Daoy (cell line): Measurements from ENCODE around the gene NCKAP1. TPM values are rescaled to one million over a fixed set of nuclear protein-coding genes. Genes with fewer than 3 reads are reported as not detected.
"Not testable (repeated sequence)": the region's sequence is repeated elsewhere in the genome, so short reads cannot be mapped to it uniquely, and the experiment has no call there.

Experiments
- DNase-seq: peaks from one replicate; pipeline ENCODE4 v3.0.0-alpha.2; 2015; ENCODE audit warnings: low read depth
- total RNA-seq: library from RNA; depleted of rRNA; stranded (reverse); fragments of >200 nt; shearing (Covaris generic); gene quantifications from 2 replicates; pipeline ENCODE4 v1.2.3, GENCODE V29; 2014

The NCKAP1 gene
- total RNA-seq, 1 experiment from 2014 or later, result 76.1 TPM

DNA sequence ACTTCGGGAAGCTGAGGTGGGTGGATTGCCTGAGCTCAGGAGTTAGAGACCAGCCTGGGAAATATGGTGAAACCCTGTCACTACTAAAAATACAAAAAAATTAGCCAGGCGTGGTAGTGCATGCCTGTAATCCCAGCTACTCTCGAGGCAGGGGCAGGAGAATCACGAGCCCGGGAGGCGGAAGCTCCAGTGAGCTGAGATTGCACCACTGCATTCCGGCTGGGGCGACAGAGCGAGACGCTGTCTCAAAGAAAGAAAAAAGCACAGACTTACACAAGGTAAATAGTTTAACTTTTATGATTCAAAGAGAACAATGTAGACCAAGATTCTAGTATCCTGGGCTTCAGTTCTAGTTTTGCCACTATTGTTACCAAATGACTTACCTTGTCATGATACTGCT, 37.4 kb downstream of the NCKAP1 start:
- no peak for DNase-seq

DNA sequence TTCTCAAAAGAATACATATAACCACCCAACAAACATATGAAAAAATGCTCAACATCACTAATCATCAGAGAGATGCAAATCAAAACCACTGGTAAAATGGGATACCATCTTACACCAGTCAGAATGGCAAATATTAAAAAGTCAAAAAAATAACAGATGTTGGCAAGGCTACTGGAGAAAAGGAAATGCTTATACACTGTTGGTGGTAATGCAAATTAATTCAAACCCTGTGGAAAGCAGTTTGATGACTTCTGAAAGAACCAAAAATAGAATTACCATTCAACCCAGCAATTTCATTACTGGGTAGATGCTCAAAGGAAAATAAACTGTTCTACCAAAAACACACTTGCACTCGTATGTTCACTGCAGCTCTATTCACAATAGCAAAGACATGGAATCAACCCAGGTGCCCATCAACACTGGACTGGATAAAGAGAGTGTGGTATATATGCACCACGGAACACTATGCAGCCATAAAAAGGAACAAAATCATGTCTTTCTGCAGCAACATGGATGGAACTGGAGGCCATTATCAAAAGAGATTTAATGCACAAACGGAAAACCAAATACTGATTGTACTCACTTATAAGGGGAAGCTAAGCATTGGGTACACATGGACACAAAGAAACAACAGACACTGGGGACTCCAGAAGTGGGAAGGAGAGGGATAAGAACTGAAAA, 38.8 kb downstream of the NCKAP1 start:
- DNase-seq, result no peak

DNA sequence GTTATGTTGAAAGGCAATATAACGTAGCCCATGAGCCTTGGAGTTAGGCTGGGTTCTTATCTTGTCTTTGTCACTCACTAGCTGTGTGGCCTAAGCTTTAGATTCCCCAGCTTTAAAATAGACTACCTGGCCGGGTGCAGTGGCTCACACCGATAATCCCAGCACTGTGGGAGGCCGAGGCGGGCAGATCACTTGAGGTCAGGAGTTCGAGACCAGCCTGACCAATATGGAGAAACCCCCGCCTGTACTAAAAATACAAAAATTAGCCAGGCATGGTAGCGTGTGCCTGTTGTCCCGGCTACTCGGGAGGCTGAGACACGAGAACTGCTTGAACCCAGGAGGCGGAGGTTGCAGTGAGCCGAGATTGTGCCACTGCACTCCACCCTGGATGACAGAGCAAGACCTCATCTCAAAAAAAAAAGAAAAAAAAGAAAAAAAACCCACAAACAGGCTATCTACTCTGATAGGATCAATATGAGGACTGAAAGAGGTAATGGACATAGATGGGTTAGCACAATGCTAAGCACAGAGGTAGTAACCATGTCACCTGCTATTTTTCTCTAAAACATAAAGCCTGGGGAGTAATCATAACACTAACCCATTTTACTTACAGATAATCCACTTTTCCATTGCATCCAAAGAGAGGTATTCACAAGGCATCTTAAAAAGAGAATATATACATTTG, 43.9 kb downstream of the NCKAP1 start:
- DNase-seq, result no peak

DNA sequence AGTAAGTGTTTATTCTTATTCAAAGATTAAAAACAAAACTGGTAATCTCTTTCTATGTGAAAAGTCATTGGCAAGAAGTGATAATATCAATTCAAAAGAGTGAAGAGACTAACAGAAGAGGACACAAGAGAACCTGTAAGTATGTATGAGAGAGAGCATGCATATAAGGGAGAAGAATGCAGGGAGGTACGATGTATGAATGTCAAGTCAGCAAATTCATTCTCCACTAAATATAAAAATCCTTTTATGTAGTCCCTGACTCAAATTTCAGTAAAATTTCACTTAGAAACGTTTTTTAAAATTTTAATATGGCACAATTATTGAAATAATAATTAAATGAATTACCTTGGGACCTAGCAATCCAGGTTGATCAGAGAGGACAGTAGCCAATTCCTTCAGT, 55.3 kb downstream of the NCKAP1 start:
- DNase-seq, result no peak

DNA sequence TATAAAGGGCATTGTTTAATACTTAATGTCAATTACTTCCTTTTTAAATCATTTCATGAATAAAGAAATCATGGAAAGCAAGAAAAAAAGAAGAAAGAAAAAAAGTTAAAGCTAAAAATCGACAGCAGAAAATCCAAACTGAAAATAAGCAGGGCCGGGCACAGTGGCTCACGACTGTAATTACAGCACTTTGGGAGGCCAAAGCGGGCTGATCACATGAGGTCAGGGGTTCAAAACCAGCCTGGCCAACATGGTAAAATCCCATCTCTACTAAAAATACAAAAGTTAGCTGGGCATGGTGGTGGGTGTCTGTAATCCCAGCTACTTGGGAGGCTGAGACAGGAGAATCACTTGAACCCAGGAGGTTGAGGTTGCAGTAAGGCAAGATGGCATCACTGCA, 56.8 kb downstream of the NCKAP1 start:
- DNase-seq, result not testable (repeated sequence)

DNA sequence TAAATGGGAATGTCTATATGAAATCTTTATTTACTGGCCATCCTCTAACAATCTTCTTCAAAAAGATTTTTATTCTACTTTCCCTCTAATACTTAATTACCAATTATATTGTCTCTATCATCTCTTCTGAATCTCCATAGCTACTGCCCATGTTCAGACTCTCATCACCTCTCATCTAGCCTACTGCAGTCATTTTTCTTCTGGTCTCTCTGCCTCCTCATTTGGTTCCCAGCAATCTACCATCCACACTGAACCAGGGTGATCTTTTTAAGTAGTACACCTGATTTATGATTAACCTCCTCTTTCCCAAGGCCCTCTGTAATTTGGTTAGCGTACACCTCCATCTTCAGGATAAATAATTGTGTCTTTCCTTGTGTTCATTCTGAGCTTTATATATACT, 57.6 kb downstream of the NCKAP1 start:
- no peak for DNase-seq

DNA sequence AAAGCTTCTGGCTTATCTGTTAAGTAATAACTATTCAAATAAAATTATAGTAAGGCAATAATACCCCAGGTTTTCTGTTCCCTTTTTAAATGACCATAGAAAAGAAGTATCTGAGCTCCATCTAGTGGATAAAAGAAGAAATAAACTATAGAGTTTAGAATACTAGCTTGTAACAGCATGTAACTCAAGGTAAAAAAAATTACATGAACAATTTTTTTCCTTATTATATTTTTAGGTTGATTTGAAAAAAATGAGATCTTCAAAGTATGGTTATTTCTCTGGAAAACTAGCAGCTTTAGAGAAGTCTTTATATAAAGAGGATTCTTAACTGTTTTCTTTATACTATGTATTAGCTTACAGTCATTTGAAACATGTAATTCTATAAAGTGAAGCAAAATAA, 58.1 kb downstream of the NCKAP1 start:
- no peak for DNase-seq

DNA sequence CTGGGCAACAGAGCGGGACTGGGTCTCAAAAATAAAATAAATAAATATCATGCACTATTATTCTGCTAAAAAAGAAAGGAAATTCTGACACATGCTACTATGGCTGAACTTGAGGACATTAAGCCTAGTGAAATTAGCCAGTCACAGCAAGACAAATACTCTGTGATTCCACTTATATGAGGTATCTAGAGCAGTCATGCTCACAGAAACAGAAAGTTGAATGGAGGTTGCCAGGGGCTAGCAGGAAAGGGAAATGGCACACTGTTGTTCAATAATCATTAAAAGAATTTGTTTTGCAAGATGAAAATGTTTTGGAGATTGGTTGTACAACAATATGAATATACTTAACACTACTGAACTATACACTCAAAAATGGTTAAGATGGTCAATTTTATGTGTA, 60.8 kb downstream of the NCKAP1 start:
- no peak for DNase-seq

DNA sequence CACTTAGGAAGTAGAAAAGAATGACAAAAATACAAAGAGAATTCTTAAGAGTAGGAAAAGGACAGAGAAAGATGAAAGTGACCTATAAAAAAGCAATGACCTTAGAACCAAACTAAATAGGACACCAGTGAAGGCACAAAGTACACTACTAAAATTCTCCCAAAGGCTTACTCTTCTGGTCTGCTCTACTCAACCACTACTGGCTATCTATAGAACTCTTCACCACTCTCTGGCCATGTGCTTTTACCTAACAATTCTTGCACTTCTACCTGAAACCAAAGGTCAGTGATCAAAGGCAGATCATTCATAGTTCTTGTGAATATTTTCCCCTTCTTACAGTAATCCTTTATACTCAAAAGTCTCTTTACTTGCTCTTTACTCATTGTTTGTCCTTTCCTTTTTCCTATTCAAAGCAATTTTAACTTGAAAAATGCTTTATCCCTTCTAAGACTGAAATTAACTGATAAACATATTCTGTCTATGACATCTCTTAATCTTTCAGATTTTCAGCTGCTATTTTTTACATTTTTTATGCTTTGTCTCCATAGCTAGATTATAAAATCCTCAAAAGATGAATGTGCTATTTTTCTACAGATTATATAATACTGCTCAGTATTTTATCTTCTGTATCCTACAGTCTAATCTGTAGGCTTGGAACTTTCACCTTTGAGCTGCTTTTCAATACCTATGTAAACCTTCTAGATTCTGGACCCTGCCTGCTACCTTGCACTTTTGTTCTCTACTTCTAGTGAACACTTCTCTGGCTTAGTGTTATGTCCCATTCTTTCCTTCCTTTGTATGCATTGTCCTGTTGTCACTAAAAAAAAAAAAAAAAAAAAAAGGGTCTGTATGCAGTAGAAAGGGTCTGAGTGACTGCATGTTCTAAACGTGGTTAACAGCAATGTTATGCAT, 64.6 kb downstream of the NCKAP1 start:
- DNase-seq, result no peak

DNA sequence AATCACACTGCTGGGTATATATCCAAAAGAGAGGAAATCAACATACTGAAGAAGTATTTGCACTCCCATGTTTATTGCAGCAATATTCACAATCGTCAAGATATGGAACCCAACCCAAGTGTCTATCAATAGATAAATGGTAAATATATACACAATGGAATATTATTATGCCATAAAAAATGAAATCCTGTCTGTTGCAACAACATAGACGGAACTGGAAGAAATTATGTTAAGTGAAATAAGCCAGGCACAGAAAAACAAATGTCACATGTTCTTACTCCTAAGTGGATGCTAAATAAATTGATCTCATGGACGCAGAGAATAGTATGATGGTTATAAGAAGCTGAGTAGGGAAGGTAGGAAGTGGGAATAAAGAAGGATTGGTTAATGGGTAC, 65.7 kb downstream of the NCKAP1 start:
- DNase-seq, result no peak

DNA sequence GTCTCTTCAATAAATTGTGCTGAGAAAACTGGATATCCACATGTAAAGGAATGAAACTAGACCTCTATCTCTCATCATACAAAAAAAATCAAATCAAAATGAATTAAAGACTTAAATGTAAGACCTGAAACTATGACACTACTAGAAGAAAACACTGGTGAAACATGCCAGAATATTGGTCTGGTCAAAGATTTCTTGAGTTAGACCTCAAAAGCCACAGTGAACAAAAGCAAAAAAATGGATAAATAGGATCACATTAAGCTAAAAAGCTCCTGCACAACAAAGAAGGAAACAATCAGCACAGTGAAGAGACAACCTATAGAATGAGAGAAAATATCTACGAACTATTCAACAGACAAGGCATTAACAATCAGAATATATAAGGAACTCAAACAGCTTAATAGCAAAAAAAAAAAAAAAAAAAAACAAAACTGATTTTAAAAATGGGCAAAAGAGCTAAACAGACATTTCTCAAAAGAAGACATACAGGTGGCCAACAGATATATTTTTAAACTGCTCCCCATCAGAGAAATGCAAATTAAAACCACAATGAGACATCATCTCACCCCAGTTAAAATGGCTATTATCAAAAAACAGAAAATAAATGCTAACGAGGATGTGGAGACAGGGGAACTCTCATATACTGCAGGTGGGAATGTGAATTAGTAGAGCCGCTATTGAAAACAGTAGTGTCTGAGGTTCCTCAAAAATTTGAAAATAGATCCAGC, 66.3 kb downstream of the NCKAP1 start:
- DNase-seq, result no peak

DNA sequence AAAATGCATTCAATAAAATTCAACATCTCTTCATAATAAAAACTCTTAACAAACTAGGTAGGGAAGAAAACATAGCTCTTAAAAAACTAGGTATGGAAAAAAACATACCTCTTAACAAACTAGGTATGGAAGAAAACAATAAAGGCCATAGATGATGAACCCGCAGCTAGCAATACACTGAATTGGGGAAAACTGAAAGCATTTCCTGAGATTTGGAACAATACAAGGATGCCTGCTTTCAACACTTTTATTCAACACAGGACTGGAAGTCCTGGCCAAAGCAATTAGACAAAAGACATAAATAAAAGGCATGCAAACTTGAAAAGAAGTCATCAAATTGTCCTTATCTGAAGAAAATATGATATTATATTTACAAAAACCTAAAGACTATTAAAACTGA, 67.8 kb downstream of the NCKAP1 start:
- DNase-seq, result no peak

DNA sequence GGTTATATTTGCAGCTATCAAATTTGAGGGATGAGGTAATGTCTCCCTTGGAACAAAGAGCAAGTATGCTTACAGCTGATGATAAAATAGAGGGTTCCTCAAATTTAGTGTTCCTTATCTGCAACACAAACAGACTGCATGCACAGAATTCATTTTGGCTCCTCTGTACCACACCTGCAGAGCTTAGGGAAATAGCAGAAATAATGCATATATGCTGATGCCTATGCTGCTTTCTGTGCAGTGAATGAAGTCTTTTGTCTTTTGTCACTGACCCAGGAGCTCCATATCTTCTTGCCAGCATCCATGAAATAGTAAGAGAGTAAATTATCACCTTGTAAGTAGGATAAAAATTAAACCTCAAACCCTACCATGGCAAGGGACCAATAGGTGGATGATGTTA, 69.8 kb downstream of the NCKAP1 start:
- DNase-seq, result no peak

DNA sequence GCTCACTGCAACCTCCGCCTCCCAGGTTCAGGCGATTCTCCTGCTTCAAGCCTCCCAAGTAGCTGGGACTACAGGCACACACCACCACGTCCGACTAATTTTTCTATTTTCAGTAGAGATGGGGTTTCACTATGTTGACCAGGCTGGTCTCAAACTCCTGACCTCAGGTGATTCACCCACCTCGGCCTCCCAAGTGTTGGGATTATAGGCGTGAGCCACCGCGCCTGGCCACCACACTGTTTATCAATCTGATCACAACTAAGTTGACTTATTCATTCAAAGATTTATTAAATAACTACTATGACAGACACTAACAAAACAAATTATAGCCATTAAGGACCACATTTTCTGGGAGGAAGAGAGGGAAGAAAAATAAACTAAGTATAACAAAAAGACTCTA, 71.9 kb downstream of the NCKAP1 start:
- DNase-seq, result not testable (repeated sequence)

DNA sequence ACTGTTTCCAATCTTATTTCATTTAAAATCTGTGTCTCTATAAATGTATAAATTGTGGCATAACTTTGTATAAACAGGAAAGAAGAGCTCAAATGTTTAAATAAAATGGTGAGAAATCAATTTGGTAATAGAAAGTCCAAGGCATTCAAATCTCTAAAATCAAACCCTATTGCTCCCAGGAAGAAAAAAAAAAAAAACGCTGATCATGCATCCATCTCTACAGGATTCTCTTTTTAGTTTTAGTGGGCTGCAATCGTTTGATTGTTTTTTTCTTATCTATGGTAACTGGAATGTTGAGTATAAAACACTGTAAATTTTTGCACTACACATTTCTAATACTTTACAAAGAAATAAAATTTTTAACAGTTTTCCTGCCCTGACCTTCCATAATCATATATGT, 75.6 kb downstream of the NCKAP1 start:
- no peak for DNase-seq

DNA sequence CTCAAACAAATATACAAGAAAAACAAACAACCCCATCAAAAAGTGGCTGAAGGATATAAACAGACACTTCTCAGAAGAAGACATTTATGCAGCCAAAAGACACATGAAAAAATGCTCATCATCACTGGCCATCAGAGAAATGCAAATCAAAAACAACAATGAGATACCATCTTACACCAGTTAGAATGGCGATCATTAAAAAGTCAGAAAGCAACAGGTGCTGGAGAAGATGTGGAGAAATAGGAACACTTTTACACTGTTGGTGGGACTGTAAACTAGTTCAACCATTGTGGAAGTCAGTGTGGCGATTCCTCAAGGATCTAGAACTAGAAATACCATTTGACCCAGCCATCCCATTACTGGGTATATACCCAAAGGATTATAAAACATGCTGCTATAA, 77.4 kb downstream of the NCKAP1 start:
- DNase-seq, result not testable (repeated sequence)

DNA sequence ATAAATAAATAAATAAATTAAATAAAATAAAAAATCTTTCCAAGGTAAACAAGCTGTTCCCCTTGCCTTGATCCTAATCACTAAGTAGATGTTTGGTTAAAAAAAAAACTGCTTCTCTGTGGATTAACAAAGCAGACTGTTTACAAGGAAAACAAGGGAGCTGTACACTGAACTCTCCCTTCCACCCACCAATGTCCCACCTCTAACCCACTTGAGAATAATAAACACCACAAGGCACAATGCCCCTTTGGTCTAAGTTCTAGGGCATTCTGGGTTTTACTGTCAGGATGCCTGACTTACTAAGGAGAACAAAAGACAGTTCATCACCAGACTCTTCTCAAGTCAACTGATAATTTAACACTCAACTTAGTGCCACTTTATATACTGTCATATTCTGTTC, 83.5 kb downstream of the NCKAP1 start:
- DNase-seq, result no peak

DNA sequence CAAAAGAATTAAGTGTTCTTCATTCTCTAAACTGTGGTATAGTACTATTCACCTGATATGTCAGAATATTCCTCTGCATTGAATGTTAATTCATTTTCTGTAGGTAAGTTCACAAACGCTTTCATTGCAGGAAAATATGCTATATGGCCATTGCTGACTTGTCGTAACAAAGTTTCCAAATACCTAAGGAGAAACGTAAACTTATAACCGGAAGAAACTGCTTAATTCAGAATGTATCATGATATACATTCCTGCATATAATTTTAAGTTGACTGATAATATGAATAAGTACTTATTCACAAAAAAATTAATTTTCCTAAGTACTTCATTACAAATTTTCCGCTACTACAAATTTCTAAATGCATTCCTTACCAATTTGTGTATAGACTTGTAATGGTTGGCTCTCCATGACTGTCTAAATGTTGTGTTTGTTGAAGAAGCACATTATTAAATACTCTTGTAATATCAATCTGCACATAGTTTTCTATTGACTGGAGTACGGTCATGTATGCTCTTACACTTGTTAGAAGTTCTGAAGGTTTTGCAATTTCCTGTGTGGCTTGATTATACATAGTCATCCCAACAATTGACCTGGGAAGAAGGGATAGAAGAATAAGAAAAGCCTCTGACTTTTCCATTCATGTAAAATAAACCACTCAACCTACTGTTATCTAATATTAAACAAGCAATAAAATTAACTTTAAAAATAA, 85.4 kb downstream of the NCKAP1 start:
- peak; percentile 3 for DNase-seq

DNA sequence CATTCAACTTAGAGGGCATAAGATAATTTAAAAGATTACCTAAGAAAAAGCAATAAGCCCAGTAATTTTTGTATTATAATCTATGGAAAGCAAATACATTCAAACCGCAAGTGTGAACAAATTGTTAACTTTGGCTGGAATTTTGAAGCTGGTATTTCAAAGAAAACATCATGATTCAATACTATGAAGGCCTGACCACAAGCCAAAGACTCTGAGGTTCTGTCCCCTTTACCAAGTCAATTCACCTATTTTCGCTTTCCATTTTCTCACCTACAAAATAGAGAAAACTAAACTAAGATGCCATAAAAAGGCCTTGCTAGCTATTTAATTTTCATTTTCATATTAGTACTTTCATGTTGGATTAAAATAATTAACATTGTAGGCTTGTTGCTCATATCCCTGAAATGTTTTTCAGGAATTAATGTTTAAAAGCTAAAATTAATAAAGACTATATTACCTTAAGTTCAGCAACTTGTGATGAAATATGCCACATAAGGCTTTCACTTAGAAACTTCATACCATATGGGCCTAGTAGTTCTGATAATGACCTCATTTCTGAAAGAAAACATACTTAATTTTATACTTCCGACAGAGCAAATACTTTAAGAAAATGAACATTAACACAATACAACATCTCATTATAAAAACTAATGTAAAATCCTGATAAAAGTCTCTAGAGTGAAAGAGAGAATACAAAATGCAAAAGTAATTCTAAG, 86.2 kb downstream of the NCKAP1 start:
- DNase-seq, result peak; percentile 46

DNA sequence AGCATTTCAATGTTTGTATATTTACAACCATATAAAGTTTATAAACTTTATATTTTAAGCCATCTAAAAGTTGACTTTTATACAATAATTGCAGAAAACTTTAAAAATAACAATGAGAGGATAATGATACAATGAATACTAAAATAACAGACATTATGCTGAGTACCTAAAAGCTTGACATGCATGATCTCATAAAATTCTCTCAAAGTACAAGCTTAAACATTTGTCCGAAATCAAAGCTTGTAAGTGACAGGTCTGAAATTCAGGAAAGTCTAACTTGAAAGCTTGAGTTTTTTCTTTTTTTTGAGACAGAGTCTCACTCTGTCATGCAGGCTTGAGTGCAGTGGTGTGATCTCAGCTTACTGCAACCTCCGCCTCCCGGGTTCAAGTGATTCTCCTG, 87.7 kb downstream of the NCKAP1 start:
- DNase-seq, result no peak
